ENCODE data around the gene MAML2. TPM values are rescaled to one million over a fixed set of nuclear protein-coding genes. Genes with fewer than 3 reads are reported as not detected.
A peak's percentile ranks its signal among the peaks of the same experiment; 100 is the strongest.

MAML2 gene
- total RNA-seq, 2 experiments from 2014 or later = 11.8 to 12.5 TPM

DNA sequence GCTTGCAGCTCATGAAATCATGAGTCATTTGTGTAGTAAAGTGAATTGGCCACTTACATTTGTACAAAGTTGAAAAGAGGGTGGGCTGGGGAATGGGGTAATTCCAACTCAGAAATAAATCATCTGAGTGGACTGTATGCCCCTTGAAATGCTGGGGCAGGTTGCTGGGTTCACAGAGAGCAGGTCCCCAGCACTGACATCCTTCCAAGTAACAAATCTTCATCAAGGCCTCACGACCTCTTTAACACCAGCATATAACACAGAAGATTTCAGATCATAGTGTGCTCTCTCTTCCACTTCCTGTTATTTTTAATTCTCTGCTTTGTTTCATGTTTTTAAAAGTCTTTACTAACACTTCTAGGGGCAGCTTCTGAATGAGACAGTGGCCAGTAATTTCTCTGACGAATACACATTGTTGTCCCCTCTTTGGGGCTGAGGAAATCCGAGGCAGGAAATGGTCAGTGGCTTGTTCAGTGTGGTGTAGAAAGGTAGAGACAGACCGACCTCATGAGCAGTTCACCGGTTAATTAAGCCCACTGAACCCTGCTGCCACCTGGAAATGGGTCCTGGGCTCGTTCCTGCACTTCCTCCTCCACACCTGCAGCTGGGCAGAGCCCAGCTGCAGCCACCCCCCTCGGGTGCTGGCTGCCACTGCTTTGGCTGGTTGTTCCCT is 127.7 kb downstream of the MAML2 start:
- ChIA-PET CTCF (interaction anchor here (0.6 to 3.0 kb wide), 11 partner anchors 10 to 203 kb away, joined by 3 to 14 read pairs (median 3); partner anchors contain the start of gene MAML2), POLR2A (interaction anchor here (0.6 to 2.3 kb wide), 7 partner anchors 11 to 179 kb away, joined by 3 to 9 read pairs (median 4); partner anchors contain the start of gene MAML2)
- TF ChIP-seq, protein P1, sequence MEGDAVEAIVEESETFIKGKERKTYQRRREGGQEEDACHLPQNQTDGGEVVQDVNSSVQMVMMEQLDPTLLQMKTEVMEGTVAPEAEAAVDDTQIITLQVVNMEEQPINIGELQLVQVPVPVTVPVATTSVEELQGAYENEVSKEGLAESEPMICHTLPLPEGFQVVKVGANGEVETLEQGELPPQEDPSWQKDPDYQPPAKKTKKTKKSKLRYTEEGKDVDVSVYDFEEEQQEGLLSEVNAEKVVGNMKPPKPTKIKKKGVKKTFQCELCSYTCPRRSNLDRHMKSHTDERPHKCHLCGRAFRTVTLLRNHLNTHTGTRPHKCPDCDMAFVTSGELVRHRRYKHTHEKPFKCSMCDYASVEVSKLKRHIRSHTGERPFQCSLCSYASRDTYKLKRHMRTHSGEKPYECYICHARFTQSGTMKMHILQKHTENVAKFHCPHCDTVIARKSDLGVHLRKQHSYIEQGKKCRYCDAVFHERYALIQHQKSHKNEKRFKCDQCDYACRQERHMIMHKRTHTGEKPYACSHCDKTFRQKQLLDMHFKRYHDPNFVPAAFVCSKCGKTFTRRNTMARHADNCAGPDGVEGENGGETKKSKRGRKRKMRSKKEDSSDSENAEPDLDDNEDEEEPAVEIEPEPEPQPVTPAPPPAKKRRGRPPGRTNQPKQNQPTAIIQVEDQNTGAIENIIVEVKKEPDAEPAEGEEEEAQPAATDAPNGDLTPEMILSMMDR (IDR thresholded peaks at IDR 0.05) = no peak
- Mint-ChIP-seq H3K9me3 (no peaks in the 10 kb centered on the region), H3K36me3 (ENCODE audit: low read depth) (peaks cover 6% of the 10 kb centered on the region), H3K27ac (peak overlapping the region; percentile 97), H3K4me1 (ENCODE audit: low read depth) (peaks cover 84% of the 10 kb centered on the region), H3K27me3 (no peaks in the 10 kb centered on the region), H3K4me3 (peak overlapping the region; percentile 60)
- ATAC-seq (peak; percentile 64), DNase-seq (peak; percentile 61)
- intact Hi-C loops (cut with micrococcal nuclease) = no loop called here

DNA sequence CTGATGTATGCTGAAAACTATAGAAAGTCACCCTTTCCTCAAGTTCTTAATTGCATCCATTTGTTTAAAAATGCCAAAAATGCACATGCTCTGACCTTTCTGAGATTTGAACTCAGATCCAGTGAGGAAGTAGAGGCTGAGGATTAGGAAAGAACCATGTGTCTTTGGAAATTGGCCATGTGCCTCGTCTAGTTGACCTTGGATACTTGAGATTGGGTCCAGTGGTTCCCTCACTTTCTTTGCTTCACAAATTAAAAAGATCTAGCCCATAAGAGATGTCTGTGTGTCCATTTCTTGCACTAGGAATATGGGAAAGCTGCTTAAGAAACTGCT is 128.3 kb downstream of the MAML2 start:
- Mint-ChIP-seq H3K9me3 (no peaks in the 10 kb centered on the region), H3K27me3 (no peaks in the 10 kb centered on the region), H3K4me3 (no peak overlapping the region), H3K4me1 (ENCODE audit: low read depth) (peaks cover 79% of the 10 kb centered on the region), H3K36me3 (ENCODE audit: low read depth) (peaks cover 3% of the 10 kb centered on the region), H3K27ac (peak overlapping the region; percentile 97)
- ATAC-seq = no peak
- no peak for DNase-seq
- TF ChIP-seq, protein P1 (IDR thresholded peaks at IDR 0.05) = no peak
- ChIA-PET POLR2A (interaction anchor here (0.6 to 2.3 kb wide), 8 partner anchors 12 to 179 kb away, joined by 3 to 9 read pairs (median 4); partner anchors contain the start of gene MAML2), CTCF (interaction anchor here (0.6 to 3.0 kb wide), 10 partner anchors 9 to 203 kb away, joined by 3 to 14 read pairs (median 4); partner anchors contain the start of gene MAML2)
- intact Hi-C loops (cut with micrococcal nuclease) = loop anchor here (5.0 kb wide), 1 partner anchor 128 kb away; the partner anchor contains the start of gene MAML2

DNA sequence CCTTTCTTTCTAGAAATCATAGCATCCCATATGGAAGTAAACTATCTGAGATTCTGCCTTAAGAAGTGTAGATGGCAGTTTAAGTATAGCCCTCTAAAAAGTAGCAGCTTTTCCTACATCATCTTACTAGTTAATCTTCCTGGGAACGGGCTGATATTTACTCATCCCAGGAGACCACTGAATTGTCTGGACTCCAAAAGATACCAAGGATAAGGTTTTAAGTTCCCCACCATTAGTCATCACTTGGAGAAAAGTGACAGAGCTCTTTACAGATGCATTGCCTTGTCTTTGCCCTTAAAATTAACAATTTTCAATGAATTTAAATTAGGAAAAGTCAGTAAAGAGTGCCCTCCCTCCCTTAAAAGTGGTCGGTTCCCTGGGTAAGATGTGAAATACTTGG is 129.5 kb downstream of the MAML2 start:
- TF ChIP-seq, protein P1 (IDR thresholded peaks at IDR 0.05) = no peak
- Mint-ChIP-seq H3K9me3 (no peaks in the 10 kb centered on the region), H3K4me3 (no peak overlapping the region), H3K36me3 (ENCODE audit: low read depth) (no peaks in the 10 kb centered on the region), H3K4me1 (ENCODE audit: low read depth) (peaks cover 84% of the 10 kb centered on the region), H3K27ac (peak overlapping the region; percentile 98), H3K27me3 (no peaks in the 10 kb centered on the region)
- DNase-seq (no peak), ATAC-seq (no peak)
- ChIA-PET POLR2A (interaction anchor here (1.0 to 2.3 kb wide), 6 partner anchors 13 to 128 kb away, joined by 3 to 9 read pairs (median 4); no protein-coding TSS in a partner anchor), CTCF (interaction anchor here (1.9 to 3.0 kb wide), 4 partner anchors 12 to 130 kb away, joined by 5 to 14 read pairs (median 8); partner anchors contain the start of gene MAML2)
- intact Hi-C loops (cut with micrococcal nuclease) = loop anchor here (5.0 kb wide), 1 partner anchor 129 kb away; the partner anchor contains the start of gene MAML2

DNA sequence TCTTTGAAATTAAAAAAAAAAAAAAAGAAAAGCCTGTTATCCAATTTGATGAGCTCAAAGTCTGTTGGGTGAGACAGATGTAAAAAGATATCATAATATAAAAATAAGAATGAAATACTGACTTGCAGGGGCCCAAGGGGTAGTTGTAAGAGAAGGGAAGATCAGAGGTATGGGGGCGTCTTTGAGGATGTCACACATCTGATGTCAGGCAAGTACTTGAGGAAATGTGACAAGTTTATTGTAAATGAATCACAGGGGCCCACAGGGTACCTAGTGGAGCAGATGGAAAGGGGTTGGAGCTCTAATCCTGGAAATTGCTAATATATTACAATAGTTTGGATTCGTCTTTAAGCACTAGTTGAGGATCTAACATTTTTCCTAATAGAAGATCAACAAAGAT is 131.6 kb downstream of the MAML2 start:
- H3K4me1 Mint-ChIP-seq (ENCODE audit: low read depth) = peaks cover 86% of the 10 kb centered on the region
- ChIA-PET POLR2A (interaction anchor here (0.6 to 1.2 kb wide), 3 partner anchors 13 to 63 kb away, joined by 3 to 4 read pairs (median 3); no protein-coding TSS in a partner anchor), CTCF (interaction anchor here (1.6 to 2.1 kb wide), 2 partner anchors 24 to 131 kb away, joined by 4 to 12 read pairs; partner anchors contain the start of gene MAML2)
- H3K27ac Mint-ChIP-seq = peak overlapping the region; percentile 98
- H3K9me3 Mint-ChIP-seq = no peaks in the 10 kb centered on the region
- intact Hi-C loops (cut with micrococcal nuclease) = loop anchor here (5.0 kb wide), 1 partner anchor 131 kb away; the partner anchor contains the start of gene MAML2
- H3K27me3 Mint-ChIP-seq = no peaks in the 10 kb centered on the region
- peak; percentile 72 for DNase-seq
- TF ChIP-seq, protein P1 (IDR thresholded peaks at IDR 0.05) = no peak
- ATAC-seq = peak; percentile 68
- no peaks in the 10 kb centered on the region for H3K36me3 Mint-ChIP-seq (ENCODE audit: low read depth)
- H3K4me3 Mint-ChIP-seq = peak overlapping the region; percentile 32

Data from activated CD8-positive, alpha-beta T cell treated with anti-CD3 and anti-CD28 coated beads for 36 hours (primary cell).